CD4-positive, alpha-beta T cell treated with Interleukin-21 for 1 hour (primary cell): ENCODE results near the gene HACD3.
A peak's percentile ranks its signal among the peaks of the same experiment; 100 is the strongest.
"Not testable (repeated sequence)": the region's sequence is repeated elsewhere in the genome, so short reads cannot be mapped to it uniquely, and the experiment has no call there.

Source experiments
- DNase-seq: peaks from one replicate; pipeline ENCODE4 v3.0.0-alpha.2; 2020

HACD3 gene

GRCh38 chr15:65530318-65531111, at the start of gene HACD3:
HACD3 (plus strand) TSS chr15:65530463; CDS start chr15:65530632, 169 bp downstream.
- peak; percentile 88 for DNase-seq

DNA sequence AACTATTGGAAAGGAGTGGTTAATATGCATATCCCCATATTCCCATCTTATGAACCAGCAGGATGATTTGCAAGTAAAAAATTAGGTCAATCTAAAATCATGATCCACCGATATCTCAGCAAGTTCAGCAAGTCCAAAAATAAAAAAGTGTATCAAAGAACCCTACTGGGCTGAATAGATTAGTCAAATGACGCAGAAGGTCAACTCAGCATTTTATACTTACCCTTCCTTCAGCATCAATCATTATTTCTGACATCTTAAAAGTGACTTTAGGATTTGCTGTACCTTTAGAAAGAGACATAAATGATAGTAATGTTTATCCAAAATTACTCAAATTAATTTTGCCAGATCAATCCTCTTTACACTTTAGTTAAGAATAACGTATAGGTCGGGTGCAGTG, 45.4 kb upstream of the HACD3 start:
- DNase-seq: no peak

DNA sequence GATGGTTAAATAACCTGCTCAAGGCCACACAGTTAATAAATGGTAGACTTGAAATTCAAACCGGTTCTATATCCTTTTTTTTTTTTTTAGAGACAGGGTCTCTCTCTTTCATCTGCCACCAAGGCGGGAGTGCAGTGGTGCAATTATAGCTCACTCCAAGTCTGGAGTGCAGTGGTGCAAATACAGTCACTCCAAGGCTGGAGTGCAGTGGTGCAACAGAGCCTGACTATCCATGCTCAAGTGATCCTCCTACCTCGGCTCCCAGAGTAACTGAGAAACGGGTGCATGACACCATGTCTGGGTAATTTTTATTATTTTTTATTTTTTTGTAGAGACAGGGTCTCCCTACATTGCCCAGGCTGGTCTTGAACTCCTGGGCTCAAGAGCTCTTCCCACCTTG, 36.2 kb upstream of the HACD3 start:
- DNase-seq: no peak

- no peak for DNase-seq
Observed at GRCh38 chr15:65509321-65509720, 20.9 kb upstream of the HACD3 start.

- DNase-seq: no peak
Observed at GRCh38 chr15:65512189-65512588, 18.1 kb upstream of the HACD3 start.

- DNase-seq: peak; percentile 54
Observed at GRCh38 chr15:65512807-65513416, 17.4 kb upstream of the HACD3 start.

- DNase-seq: peak; percentile 95
Observed at GRCh38 chr15:65516997-65517865, 13.0 kb upstream of the HACD3 start, which contains the start of gene DPP8. DPP8 (minus strand) TSS chr15:65517689; CDS start chr15:65512553, 5,136 bp downstream.

- no peak for DNase-seq
Observed at GRCh38 chr15:65517866-65518207, 12.4 kb upstream of the HACD3 start.

DNA sequence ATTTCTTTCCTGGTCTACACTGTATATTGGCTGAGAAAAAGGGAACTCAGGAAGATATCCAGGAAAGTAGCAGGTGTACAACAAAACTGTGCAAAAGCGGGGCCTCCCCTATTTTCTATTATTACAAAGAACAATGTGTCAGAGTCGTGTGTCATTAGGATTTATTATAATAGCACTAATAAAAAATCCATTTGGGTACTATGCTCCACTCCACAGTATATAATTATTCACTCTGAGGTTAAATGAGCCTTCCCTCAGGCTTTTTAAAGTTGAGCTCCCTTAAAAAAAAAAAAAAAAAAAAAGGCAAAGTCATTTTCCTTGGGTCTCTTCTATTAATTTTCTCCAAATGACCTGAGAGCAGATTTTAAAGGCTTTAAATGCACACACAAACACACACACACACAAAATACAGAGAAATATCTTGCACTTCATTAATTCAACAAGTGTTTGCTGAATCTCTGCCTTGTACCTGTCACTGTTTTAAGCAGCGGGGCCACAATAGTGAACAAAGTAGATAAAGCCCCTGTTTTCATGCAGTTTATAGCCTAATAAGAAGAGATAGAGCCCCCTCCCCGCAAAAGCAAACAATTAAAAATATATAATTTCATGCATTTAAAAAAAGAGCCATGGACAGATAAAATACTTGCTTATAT, 11.5 kb upstream of the HACD3 start:
- DNase-seq: no peak

DNA sequence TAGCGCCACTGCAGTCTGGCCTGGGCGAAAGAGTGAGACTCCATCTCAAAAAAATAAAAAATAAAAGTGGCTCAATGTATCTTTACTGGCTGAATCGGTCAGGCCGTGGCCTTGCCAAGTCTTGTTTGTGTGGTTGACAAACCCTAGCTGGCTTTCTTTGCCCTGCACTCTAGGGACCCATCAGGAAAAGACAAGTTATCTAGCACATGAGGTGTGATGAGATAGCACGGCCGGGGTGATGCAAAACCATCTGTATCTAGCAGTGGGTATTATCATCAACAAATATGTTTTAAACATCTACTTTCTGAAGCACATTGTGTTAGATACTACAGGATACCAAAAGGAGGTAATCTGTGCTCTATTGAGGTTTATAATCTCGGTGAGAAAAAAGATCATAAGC, 8.9 kb upstream of the HACD3 start:
- DNase-seq: no peak

DNA sequence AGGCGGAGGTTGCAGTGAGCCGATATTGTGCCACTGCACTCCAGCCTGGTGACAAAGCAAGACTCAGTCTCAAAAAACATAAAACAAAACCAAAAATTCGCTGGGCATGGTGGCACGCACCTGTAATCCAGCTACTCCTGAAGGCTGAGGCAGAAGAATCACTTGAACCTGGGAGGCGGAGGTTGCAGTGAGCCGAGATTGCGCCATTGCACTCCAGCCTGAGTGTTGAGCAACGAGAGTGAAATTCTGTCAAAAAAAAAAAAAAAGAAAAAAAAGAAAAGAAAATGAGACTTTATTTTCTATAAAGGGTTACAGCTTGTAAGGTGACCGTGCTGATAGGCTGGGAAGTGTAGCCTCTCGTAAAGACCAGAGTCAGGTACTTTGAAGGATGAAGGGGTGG, 6.0 kb upstream of the HACD3 start:
- DNase-seq: no peak

DNA sequence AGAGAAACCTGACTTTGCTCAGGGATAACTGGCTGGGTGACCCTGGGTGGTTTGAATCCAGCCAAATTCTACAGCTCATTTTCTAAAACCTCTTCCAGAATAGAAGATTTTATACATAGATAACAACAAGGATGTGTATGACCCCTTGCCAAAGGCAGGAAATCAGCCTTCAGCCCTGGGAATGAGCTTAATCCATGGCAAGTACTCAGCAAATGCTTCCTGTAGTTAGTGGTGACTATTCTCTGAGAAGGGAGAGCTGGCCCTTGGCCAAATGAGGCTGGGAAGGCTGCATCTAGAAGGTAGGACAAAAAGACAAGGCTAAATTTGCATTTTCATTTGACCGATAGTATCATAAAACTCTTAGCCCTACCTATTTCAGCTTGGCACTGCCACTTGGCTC, 4.6 kb upstream of the HACD3 start:
- no peak for DNase-seq

GRCh38 chr15:65528461-65529060, 1.7 kb upstream of the HACD3 start:
- DNase-seq: no peak

DNA sequence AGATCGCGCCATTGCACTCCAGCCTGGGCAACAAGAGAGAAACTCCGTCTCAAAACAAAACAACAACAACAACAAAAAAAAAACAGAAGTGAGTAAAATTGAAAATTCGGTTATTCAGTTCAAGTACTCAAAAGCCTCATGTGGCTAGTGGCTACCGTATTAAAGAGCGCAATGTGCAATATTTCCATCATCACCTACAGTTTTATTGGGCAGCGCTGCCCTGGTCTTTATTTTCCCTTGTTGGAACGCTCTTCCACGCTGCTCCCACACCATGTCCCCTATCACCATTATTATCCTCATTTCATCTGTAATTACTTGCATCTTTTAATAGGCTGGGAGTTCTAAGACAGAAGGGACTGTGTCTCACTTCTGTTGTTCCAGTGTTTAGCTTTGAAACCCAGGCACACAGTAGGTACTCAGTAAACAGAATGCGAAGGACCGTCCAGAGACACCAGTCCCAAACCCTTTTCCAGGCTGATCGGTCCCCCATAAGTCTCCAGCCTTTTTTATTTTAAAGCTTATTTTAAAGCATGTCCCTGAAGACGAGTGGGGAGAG, 423 bp upstream of the HACD3 start:
- DNase-seq: no peak

GRCh38 chr15:65532738-65533051, 2.4 kb downstream of the HACD3 start:
- DNase-seq: no peak

DNA sequence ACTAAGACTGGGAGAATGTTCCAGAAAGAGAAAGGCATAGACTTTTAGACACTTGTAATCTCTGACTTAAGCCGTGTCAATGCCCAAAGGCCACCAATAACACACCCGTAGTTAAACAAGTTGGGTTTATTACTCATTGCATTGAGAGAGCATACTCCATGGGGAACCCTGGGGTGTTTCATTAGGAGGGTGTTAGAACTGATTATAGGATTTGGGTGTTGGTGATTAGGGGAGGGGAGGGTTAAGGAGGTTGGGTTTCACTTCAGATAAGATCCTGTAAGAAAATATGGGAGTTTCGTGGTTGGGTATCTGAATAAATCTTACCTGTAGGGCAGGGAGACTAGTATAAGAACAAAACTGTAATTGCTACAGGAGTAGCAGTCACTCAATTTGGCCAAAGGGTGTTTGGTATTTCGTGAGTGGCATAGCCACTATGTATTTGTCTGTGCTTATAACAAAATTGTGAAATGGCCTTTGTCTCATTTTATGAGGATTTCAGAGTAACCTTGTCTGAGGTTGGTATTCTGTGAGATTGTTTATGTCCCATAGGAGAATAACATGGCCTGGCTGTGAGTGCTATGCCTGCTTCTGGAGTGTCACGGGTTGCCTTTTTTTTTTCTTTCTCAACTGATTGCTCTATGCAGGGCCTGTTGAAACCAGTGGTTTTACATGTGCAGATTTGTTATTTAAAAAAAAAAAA, 2.9 kb downstream of the HACD3 start:
- DNase-seq: no peak

DNA sequence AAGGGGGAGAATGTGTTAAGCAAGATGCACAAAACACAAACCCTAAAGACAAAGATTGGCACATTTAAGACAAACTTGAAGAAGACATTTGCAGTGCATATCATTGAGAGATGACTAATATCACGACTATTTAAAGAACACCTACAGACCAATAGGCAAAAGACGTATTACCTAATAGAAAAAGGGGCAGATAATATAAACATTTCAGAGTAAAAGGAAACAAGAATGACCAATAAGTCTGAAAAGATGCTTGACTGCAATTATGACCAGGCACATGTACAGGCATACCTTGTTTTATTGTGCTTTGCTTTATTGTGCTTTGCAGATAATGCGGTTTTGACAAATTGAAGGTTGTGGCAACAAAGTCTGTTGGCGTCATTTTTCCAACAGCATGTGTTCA, 4.9 kb downstream of the HACD3 start:
- DNase-seq: no peak

DNA sequence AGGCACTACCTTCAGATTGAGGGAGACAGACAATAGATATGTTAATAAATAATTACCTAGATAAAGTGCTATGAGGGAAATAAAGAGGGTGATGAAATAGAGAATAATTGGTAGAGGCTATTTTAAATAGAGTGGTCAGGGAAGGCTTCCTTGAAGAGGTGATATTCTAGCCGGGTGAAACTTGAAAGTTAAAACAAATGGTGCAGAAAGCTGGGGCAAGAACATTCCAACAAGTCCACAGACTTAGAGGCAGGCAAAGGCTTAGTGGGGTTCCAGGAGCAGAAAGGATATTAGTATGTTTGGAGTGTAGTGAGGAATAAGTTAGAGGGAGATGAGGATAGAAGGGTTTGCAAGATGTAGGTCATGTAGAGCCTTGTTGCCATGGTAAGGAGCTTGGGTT, 10.1 kb downstream of the HACD3 start:
- DNase-seq: no peak

GRCh38 chr15:65541231-65541820, 11.1 kb downstream of the HACD3 start:
- no peak for DNase-seq

- no peak for DNase-seq
Observed at GRCh38 chr15:65547841-65548240, 17.6 kb downstream of the HACD3 start.

GRCh38 chr15:65549288-65549687, 19.0 kb downstream of the HACD3 start:
- not testable (repeated sequence) for DNase-seq
